Bone marrow (tissue), 2 donors: ENCODE results near the gene SH3RF2.

Experiments
- DNase-seq, 2 donors: peaks; one replicate each; lab custom pipeline; 2025; lab: John Stamatoyannopoulos, UW

Gene SH3RF2

DNA sequence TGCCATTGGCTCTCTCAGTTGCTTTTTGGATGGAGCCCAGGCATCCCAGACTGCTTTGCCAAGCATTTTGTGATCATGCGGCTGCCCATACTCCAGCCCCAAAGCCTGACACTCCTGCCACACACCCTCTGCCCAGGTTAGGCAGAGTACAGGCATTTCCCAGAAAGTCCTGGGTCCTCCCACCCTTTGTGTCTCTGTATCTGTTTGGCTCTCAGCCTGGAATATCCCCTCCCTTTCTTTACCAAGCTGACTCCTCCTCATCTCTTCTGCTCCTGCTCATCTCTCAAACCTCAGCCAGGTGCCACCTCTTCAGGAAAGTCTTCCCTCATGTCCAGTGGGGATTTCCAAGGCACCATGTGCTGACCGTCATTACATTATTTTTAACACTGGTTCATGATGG, 14.3 kb upstream of the SH3RF2 start:
- no peak for DNase-seq

DNA sequence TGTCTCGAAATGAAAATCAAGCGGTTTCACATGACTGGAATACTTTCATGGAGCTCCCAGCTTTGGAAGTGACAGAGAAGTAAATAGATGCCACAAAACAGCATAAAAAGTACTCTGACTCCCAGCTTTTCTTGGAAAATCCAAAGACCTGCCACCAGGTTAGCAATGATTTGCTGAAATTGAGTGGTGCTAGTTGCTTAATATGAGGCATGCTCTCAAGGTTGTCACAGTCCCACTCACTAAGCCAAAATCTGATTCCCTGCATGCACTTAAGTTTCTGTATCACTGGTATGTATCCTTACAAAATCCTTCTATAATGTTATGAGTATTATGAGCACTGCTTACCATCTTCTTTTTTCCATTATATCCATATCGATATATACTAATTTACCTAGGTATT, 13.0 kb upstream of the SH3RF2 start:
- no peak for DNase-seq

DNA sequence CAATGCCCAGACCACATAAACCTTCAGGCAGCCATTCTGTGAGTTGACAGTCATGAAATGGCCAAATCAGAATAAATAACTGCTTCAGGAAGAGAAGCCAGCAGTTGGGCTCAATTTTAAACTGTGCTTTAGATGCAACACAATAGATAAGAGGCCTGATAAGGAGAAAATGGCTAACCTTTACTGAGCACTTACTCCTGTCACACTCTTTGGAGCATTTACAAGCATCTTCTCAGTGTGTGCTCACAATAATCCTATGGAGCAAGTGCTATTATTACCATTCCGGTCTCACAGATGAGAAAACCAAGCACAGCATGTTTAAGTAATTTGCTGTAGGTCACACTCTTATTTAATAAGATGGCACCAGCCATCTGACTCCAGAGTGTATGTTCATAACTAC, 11.5 kb upstream of the SH3RF2 start:
- no peak for DNase-seq

DNA sequence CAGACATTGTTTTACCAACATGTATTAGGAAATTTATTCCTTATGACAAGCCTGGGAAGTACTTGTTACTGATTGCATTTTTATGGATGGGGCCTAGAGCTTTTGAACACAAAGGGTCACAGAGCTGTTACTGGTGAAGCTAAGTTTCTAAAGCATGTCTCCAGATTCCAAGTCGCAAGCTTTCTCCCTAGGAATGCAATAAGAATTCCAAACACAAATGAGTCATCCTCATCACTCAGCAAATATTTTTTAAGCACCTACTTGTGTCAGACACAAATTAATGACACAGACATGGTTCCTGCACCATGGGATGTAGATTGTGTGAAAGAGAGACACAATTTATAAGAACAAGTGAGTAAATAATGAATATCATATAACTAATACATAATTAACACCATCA, 11.0 kb upstream of the SH3RF2 start:
- DNase-seq = no peak

DNA sequence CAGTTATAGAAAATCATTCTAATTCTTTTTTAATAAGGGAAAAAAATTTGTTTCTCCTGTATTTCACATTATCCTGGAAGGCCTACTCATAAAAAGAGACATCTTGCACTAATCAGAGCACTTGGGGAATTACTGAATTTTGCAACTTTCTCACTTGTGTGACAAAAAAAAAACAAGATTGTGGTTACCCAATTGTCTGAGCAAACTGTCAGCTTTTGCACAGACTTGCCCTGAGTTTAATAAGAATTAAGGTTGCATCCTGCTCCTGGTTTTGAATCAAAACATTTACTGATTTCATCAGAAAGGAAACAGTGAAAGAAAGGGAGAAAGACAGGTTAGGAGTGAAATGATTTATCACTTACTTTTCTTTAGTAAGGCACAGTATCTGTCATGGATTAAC, 10.6 kb upstream of the SH3RF2 start:
- DNase-seq = no peak

DNA sequence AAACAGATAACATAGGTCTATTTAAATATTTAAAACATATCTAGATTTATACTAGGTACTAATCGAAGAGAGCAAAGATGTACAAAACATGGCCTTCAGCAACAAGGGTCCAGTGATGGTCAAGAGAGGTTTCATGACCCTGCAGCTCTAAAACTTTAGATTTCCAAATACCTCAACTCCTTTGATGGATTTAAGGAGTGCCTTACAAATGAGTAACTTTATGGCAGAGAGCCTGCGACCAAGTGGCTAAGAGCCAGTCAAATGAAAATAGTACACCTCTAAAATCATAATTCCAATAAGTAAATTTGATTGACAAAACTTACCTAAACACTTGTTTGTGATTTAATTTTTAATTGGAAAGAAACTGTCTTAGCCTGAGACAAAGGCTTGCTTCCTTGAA, 4.7 kb upstream of the SH3RF2 start:
- DNase-seq = no peak

DNA sequence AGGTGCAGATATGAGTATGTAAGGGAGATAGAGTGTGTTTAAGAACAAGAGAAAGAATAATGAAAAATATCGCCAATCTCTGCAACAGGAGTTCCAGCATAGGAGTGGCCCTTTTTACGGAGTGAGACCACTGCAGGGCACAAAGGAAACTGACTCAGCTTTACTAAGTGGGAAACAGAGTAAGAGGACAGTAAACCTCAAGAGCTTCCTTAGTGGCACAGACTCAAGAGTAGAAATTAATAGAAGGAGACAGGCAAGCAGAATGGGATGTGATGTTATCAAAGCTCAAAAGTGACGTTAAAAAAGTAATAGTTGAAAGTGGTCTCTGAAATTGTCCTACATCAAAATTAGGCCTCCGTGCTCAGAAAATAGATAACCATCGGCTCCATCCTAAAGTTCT, 2.1 kb upstream of the SH3RF2 start:
- DNase-seq = no peak

DNA sequence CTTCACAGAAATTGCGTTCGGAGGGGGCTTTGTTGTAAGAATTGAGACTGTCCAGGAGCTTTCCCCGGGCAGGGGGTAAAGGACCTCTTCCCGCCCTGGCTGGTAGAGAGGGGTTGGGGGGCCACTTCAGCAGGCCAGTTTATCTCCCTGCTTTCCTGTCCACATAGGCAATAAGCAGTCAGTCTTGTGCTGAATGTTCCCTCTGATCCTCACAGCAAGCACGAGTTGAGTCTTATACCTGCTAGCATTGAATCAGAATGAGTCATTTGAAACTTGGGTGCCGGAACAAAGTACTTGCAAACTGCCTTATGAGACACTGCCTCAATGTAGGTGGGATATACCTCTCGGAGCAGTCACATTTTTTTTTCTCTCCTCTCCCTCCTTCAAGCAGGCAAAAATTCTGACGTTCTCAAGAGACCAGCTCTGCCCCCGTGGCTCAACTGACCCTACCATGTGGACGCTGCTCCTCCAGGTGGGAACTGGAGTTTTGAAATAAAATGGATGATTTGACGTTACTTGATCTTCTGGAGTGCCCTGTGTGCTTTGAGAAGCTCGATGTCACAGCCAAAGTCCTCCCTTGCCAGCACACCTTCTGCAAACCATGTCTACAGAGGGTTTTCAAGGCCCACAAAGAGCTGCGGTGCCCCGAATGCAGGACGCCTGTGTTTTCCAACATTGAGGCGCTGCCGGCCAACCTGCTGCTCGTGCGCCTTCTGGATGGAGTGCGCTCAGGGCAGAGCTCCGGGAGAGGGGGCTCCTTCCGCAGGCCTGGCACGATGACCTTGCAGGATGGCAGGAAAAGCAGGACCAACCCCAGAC, 1.3 kb downstream of the SH3RF2 start:
- DNase-seq = no peak

DNA sequence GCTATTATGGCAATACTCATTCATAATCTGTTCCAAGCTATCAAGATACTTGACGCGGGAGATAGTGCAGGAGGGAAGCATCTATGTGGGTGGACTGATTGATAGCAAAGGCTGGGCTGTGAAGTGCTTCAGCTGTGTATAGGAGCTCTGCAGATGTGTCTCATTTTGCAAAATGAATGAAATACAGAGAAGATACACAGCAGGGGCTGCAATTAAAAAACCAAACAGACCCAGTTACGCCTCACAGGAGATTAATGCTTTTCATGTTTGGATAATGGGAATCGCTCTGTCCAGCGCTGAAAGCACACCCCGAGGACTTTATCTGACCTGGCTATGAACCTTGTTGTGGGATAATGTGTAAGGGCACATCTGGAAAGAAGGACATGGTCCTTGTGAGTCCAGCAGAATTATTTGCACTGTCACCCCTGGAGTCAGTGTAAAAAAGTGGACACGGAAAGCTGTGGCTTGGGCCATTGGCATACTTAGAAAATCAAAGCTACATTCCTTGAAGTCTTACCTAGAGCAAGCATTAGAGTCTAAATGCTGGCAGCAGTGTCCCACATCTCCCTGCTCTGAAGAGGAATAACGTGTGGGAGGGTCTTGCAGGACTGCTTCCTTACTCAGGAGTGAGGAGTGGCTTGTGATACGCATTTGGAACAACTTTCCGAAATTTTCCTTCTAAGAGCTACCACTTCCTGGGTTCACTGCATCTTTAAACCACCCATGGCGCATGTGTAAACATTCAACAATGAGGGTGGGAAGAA, 2.6 kb downstream of the SH3RF2 start:
- DNase-seq = no peak

DNA sequence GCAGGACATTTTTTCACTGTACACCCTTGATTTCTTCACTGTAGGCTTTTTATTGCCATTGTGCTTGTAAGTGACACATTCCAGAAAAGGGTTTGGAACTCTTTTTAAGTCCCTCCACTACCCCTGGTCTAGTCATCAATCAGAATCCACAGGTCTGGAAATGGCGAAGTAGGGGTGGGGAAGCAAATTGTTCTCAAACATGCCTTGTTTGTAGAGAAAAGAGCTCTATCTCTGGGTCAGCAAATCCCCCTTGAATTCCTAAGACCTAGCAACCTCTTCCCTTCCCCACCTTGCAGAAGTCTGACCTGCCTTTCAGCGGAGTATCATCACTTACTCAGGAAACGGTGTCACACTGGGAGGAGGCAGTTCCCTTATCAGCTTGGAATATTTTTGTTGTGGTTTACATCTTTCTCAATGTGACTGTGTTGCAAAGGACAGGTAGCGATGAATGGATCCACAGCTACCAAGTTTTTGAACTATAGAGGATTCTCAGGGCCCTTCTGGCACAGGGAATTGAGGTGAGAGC, 3.2 kb downstream of the SH3RF2 start:
- DNase-seq = no peak

DNA sequence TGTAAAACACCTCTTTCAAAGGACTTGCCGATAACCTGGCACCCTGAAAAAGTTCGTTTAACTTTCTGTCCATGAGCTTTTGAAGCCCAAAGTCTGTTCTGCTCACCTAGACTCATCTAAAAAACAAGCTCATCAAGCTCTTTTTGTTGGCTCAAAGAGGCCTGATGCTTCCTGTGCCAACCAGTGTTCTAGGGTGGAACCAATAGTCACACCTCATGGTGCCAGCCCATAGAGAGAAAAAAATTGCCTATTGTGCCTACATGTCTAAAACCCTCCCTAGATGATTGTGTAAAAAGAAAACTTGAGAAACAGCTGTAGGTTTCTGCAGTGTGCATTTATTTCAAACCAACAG, 4.7 kb downstream of the SH3RF2 start:
- no peak for DNase-seq

DNA sequence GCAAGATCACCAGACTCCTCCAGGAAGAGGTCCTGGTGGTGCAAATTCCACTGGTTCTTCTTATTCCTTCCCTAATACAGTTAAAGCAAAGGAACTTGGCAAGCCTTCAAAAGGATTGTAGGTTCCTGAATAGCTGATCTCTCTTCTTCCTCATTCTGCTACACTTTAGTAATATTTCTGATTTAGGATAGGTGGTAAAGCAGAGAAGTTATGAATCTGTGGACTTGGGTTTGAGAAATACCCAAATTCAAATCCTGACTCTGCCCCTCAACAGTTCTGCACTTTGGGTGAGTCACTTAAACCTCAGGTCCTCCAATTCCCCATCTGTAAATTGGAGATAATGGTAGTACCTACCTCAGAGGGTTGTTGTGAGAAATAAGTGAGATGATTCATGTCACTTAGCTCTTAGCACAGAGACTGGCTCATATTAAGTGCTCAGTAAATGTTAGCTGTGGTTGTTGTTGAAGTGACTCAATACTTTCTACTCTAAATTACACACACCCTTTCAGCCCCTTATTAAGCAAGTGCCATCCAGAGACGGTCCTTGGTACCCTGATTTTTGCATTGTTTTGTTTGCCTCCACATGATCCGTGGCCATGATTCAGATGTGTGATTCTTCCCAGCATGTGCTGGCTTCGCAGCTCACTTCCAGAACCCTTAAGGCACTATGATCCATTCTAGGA, 5.2 kb downstream of the SH3RF2 start:
- DNase-seq = no peak

DNA sequence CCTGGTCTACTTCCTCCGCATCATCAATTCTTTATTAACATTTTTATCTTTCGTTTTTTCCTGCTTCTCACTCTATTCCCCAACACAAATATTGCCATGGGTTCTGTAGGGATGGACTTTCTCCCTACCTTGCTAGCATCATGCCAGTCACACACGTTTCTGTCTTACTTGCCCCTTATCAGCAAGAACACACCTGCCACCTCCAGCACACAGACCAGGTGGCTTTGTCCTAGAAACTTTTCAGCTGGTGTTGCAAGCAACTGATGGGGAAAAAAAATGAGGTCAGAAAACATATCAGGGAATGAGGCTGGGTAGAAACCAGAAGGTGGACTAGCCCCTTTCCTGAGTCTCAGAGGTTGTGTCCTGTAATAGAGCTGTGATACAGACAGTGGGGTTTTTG, 5.8 kb downstream of the SH3RF2 start:
- DNase-seq = no peak

DNA sequence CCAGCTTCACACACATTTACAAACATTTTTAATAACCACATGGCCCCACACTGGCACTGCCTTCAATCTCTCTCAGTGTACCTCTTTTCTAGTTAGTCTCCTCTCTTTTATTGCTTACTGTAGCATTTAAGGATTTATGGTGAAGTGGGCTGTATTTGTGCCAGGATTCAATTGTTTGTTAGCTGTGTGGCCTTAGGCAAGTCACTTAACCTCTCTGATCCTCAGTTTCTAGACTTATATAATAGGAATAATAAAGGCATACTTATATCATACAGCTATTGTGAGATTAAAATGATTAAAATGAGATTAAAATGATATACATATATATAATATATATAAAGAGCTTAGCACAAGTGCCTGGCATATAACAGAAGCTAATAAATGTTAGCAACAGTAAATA, 6.4 kb downstream of the SH3RF2 start:
- no peak for DNase-seq

DNA sequence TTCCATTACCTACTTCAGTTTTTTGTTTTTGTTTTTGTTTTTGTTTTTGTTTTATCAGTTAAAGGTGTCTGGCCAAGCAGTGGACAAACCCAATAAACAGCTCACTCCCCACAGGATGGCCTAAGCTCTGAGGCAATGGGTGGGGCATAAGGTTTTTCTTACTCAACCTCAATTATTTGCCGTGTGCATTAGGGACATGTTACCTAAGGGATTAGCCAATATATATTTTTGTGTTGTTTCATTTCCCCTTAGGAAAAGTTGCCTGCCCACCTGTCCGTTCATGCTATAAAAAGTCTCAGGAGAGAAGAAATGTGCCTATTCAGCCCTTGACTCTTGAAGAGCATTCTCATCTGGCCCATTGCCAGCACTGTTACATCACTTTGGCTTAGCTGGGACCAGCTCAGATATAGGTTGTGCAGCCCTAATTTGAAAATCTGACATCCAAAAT, 7.3 kb downstream of the SH3RF2 start:
- DNase-seq = no peak

DNA sequence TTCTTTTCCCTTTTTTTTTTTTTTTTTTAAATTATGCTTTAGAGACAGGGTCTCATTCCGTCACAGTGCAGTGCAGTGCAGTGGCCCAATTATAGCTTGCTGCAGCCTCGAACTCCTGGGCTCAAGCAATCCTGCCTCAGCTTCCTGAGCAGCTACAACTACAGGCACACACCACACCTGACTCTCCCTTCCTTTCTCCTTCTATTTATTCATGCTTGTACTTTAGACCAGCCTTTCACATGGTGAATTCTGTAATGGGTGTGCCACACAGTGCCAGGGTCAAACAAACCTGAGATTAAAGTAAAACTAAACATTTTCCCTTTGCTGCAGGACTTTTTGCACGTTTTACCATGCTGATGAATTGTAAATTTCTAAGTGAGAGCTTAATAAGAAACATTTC, 8.0 kb downstream of the SH3RF2 start:
- DNase-seq = no peak

DNA sequence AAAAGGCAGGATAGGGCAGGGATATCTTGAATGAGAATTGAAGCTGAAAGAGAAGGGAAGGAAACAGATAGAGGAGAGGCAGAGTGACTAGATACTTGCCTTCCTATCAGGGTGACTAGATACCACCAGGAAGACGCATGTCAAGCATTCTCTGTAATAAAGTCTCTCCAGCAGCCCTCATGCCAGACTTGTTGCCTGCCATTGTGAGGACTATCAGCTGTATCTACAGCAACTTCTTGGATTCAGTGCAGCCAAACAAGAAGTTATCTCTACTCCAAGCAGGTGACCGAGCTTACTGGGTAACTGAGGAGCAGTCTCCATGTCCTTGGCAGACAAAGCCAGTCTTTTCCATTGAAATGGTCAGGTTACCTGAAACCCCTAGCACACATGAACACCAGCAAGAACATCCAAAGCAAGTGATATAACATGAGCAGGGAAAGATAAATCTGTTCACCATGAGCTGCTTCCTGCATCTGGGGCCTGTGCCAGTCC, 9.3 kb downstream of the SH3RF2 start:
- no peak for DNase-seq

DNA sequence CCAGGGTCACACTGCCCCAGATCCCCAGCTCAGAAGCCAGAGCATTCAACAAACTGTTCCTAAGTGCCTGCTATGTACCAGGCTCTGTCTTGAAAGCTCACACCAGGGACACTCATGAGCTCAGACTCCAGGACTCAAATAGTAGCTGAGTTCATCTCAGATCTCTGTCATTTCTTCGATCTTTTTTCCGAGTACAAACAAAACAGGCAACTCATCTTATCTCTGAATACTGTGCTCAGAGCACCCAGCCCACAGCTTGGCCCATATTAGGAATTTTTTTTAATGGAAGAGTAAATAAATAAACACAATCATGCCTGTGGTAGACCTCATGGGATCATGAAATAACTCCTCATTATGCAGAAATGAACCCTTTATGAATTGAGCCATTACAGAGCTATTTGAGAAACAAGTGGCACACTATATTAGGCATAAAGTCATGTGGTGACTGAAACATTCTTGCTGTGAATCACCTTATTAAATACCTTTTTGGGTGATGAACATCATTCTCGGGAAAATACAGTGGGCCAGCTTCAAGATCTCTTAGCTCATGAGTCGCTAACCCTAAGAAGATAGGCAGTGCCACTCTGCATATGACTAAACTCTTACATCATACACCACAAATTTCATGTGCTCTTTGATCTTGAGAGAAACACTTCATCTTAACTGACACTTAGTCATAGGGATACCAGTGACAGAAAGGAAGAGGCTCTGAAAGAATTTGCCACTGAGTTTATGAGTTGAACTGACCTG, 9.9 kb downstream of the SH3RF2 start:
- DNase-seq = no peak

DNA sequence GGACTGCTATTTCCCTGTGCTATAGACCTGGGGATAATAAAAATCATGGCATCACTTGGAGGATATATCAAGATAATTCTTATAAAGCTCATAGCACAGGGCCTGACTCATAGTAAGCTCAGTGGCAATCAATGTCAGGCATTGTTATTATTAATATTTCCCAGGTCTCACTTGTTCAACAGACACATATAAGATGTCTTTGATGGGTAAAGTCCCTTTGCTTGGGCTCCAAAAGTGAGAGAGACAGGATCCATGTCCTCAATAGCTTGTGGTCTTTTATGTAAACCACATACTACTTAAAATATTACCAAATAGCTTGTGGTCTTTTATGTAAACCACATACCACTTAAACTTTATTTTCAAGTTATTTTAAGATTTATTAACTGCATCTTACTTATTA, 11.2 kb downstream of the SH3RF2 start:
- no peak for DNase-seq

DNA sequence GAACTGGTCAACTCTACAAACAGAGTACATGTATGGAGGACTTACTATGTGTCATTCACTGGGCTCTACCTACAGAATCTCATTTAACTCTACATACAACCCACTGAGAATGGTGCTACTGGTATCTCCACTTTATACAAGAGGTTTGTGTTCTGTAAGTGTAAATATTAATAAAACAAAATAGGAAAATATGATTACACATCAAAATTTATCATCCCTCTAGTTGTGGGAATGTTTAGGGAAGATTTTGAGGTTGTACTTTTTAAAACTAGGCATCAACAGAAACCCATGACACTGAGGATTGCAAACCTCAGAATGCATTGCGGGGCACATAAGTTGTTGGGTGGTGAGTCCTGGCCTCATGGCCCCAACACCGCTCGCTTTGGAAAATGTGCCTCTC, 11.7 kb downstream of the SH3RF2 start:
- no peak for DNase-seq

DNA sequence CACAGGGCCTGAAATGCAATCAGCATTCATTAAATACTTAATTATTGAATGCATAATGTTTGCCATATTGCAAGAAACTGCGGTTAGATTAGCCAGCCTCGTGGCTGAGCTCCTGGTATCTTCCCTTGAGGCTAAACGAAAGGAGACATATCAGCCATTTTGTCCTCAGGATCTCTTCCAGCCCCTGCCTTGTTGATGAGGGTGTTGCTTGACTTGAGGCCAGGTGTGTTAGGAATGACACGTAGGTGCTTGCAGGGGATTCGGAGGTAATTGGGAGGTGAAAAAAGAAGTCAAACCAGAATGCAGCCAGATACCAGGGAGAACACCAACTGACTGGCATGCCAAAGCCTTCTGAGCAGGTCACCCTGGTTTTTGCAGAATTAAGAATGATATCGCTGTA, 12.5 kb downstream of the SH3RF2 start:
- DNase-seq = no peak

DNA sequence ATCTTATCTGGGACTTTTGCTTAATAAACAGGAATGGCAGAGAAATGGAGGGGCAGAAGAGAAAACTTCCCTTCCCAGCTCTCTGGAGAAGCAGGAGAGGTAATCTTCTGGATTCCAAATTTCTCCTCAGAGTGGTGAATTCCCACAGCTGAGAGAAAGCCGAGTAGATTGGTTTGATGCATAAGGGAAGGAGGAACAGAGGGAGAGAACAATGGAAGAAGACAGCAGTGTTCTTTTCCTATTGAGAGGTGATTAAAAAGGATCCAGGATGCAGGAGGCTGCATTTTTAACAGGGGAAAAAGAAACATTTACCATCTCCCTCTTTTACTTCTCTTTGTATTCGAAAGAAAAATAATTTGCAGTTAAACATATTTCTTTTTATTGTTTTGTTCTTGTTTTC, 13.1 kb downstream of the SH3RF2 start:
- no peak for DNase-seq
